Endothelial cell of umbilical vein (primary cell): ENCODE data around the gene PON3. TPM values are rescaled to one million over a fixed set of nuclear protein-coding genes. Genes with fewer than 3 reads are reported as not detected.

ENCODE experiments used
- BruUV-seq: library from RNA; stranded (reverse); fragments of 400-500 nt; replicated peaks from 2 replicates; lab custom pipeline; 2021; lab: Mats Ljungman, UMichigan
- CTCF ChIA-PET: fragments of 300-600, 350-600 bp; sonication (Branson Sonifier 250); formaldehyde crosslinking; loops from one replicate; lab custom pipeline; 2021; ENCODE audit warnings: antibody characterized with exemption, inconsistent platforms; lab: Charles Lee
- POLR2A ChIA-PET: fragments of 300-600, 350-600 bp; sonication (Branson Sonifier 250); formaldehyde crosslinking; loops from one replicate; lab custom pipeline; 2021; ENCODE audit warnings: antibody characterized with exemption, inconsistent platforms; lab: Charles Lee
- DNase-seq: peaks from one replicate; pipeline ENCODE4 v3.0.0-alpha.2; 2011; ENCODE audit warnings: low read depth, low spot score
- FAIRE-seq: peaks from 2 replicates; lab custom pipeline; 2011; peaks lifted over from hg19 to GRCh38; lab: Jason Lieb, UNC
- H2AFZ ChIP-seq: 2 replicates; pipeline ENCODE4 v1.6.0; 2012; ENCODE audit warnings: low read depth, low read length, control low read depth, inconsistent platforms
- H3K27ac ChIP-seq: 2 replicates; pipeline ENCODE4 v1.5.1; 2011; ENCODE audit warnings: low read depth, mild to moderate bottlenecking, control low read depth, low read length, moderate library complexity; ENCODE audit not compliant: insufficient read depth
- H3K27me3 ChIP-seq, 2 experiments: 2 replicates each; pipeline versions ENCODE4 v1.6.0 to v1.6.1; 2011; ENCODE audit warnings: low read length in 2 of 2, mixed read lengths in 1 of 2; ENCODE audit not compliant: control insufficient read depth in 2 of 2, insufficient read depth in 2 of 2
- H3K36me3 ChIP-seq, 2 experiments: 2 replicates in 1 of 2; 3 replicates in 1 of 2; pipeline ENCODE4 v1.5.1; 2011; ENCODE audit warnings: low read length in 2 of 2, mild to moderate bottlenecking in 1 of 2, moderate library complexity in 1 of 2; ENCODE audit not compliant: control insufficient read depth in 2 of 2, insufficient read depth in 2 of 2; ENCODE audit errors: extremely low read depth in 1 of 2
- H3K4me1 ChIP-seq: 3 replicates; pipeline ENCODE4 v1.5.1; 2011; ENCODE audit warnings: mild to moderate bottlenecking, low read length; ENCODE audit not compliant: control insufficient read depth, insufficient read depth; ENCODE audit errors: extremely low read depth
- H3K4me2 ChIP-seq: 2 replicates; pipeline ENCODE4 v1.6.1; 2011; ENCODE audit warnings: low read length, control low read depth, mixed read lengths; ENCODE audit not compliant: insufficient read depth
- H3K4me3 ChIP-seq, 3 experiments: fragments of 200-600 bp in 1 of 3; sonication (generic), shearing (Covaris generic) in 1 of 3; replicated peaks in 1 of 3; 2 replicates each; pipeline ENCODE4 v1.5.1; 2011 to 2016; ENCODE audit warnings: control low read depth in 3 of 3, low read length in 3 of 3, mild to moderate bottlenecking in 2 of 3, inconsistent platforms in 1 of 3, low read depth in 1 of 3, moderate library complexity in 1 of 3; ENCODE audit not compliant: insufficient read depth in 1 of 3
- H3K79me2 ChIP-seq: 2 replicates; pipeline ENCODE4 v1.6.0; 2012; ENCODE audit warnings: low read length, inconsistent platforms; ENCODE audit not compliant: control insufficient read depth, insufficient read depth
- H3K9ac ChIP-seq: replicated peaks from 2 replicates; pipeline ENCODE3; 2011; ENCODE audit warnings: low read length, control low read depth; ENCODE audit not compliant: insufficient read depth; ENCODE audit errors: extremely low read depth
- H3K9me1 ChIP-seq: replicated peaks from 3 replicates; pipeline ENCODE4 v1.6.0; 2011; ENCODE audit warnings: mild to moderate bottlenecking, low read length; ENCODE audit not compliant: control insufficient read depth, insufficient read depth; ENCODE audit errors: extremely low read depth
- H3K9me3 ChIP-seq: replicated peaks from 2 replicates; pipeline ENCODE4 v1.5.1; 2012; ENCODE audit warnings: low read length, inconsistent platforms; ENCODE audit not compliant: control insufficient read depth, insufficient read depth
- H4K20me1 ChIP-seq: replicated peaks from 2 replicates; pipeline ENCODE3; 2011; ENCODE audit warnings: mild to moderate bottlenecking, low read length; ENCODE audit not compliant: control insufficient read depth, insufficient read depth; ENCODE audit errors: extremely low read depth
- CTCF ChIP-seq, 2 donors: IDR thresholded peaks; 1 replicate in 1 of 2; 2 replicates in 1 of 2; pipeline ENCODE4 v1.5.1; 2011; ENCODE audit warnings: low read length in 2 of 2, mild to moderate bottlenecking in 2 of 2, moderate library complexity in 2 of 2, control low read depth in 1 of 2, inconsistent platforms in 1 of 2, low read depth in 1 of 2; ENCODE audit not compliant: insufficient read depth in 1 of 2; ENCODE audit errors: extremely low read depth in 1 of 2
- EZH2 ChIP-seq: IDR thresholded peaks from 2 replicates; pipeline ENCODE4 v1.6.1; 2012; ENCODE audit warnings: borderline replicate concordance, low read depth, mild to moderate bottlenecking, moderate library complexity, low read length, inconsistent platforms; ENCODE audit not compliant: severe bottlenecking
- FOS ChIP-seq: IDR thresholded peaks from 2 replicates; pipeline ENCODE4 v1.6.1; 2011; ENCODE audit warnings: mild to moderate bottlenecking, low read length, moderate library complexity, borderline replicate concordance; ENCODE audit not compliant: insufficient read depth
- GATA2 ChIP-seq: IDR thresholded peaks from 2 replicates; pipeline ENCODE4 v1.7.0; 2011; ENCODE audit warnings: low read depth, mild to moderate bottlenecking, moderate library complexity, mixed read lengths, low read length; ENCODE audit not compliant: insufficient read length, insufficient read depth
- JUN ChIP-seq: IDR thresholded peaks from 2 replicates; pipeline ENCODE4 v1.6.1; 2011; ENCODE audit warnings: borderline replicate concordance, low read depth; ENCODE audit not compliant: insufficient read length, insufficient read depth
- MAX ChIP-seq: IDR thresholded peaks from 2 replicates; pipeline ENCODE4 v1.6.1; 2011; ENCODE audit not compliant: insufficient read depth, insufficient read length
- MYC ChIP-seq: IDR thresholded peaks from one replicate; pipeline ENCODE4 v1.6.1; 2011; ENCODE audit warnings: mild to moderate bottlenecking, low read depth, low read length
- POLR2A ChIP-seq: IDR thresholded peaks from 2 replicates; pipeline ENCODE4 v1.6.1; 2012; ENCODE audit warnings: low read depth, mild to moderate bottlenecking, control low read depth, low read length
- POLR2AphosphoS5 ChIP-seq: IDR thresholded peaks from 2 replicates; pipeline ENCODE4 v1.6.1; 2012; ENCODE audit warnings: low read depth, mild to moderate bottlenecking, control low read depth, low read length, moderate library complexity; ENCODE audit not compliant: insufficient read depth
- dilution Hi-C: fragments of 300-500 bp; cut with MboI; formaldehyde crosslinking; loops from one replicate; pipeline ENCODE4 v1.15.0; 2019; ENCODE audit warnings: low sequenced_read_pairs; ENCODE audit not compliant: extremely low pct_ligation_motif_present
- intact Hi-C: fragments of 100-400 bp; cut with micrococcal nuclease; formaldehyde crosslinking; loops from one replicate; pipeline ENCODE4 v1.10.0; 2022
- polyA plus RNA-seq, 4 experiments: library from polyadenylated mRNA; depleted of rRNA in 3 of 4; stranded (reverse) in 3 of 4; unstranded in 1 of 4; fragments of >200 nt; gene quantifications; 2 replicates each; pipeline versions ENCODE4 v1.2.1 to v1.2.3, GENCODE V29; 2011 to 2012; ENCODE audit warnings: missing spikeins in 1 of 4
- total RNA-seq: library from RNA; stranded (reverse); gene quantifications from 2 replicates; pipeline ENCODE4 v1.2.3, GENCODE V29; 2021

PON3 gene
- total and polyA plus RNA-seq, 2 donors (not counting 3 experiments of a cell fraction or from before 2014, with no cell fraction given) = 0.83 to 3.4 TPM

GRCh38 chr7:95324431-95324830, 71.7 kb downstream of the PON3 start, which contains the start of gene PON1:
Gene PON1, minus strand, starts transcription at chr7:95324532. Its CDS starts 57 bp downstream, at chr7:95324475.
- no peak for TF ChIP-seq EZH2
- TF ChIP-seq MAX = no peak
- no peak for TF ChIP-seq FOS
- TF ChIP-seq POLR2AphosphoS5 = no peak
- no peak for TF ChIP-seq POLR2A
- TF ChIP-seq JUN = no peak
- TF ChIP-seq CTCF (IDR thresholded peaks at IDR 0.05; ENCODE audit: extremely low read depth in 1 of 2, insufficient read depth in 1 of 2, low read depth in 1 of 2, low read length in 2 of 2) = no peak
- TF ChIP-seq MYC = no peak
- no peak for TF ChIP-seq GATA2
- H3K36me3 ChIP-seq = no peaks in the 10 kb centered on the region
- no peaks in the 10 kb centered on the region for H3K79me2 ChIP-seq
- no peak within 1 kb of the TSS for H3K4me3 ChIP-seq
- dilution Hi-C loops = no loop called here
- H2AFZ ChIP-seq = no peak within 1 kb of the TSS
- no peak for FAIRE-seq
- H3K9ac ChIP-seq = no peak within 1 kb of the TSS
- no peak within 1 kb of the TSS for H3K4me2 ChIP-seq
- H3K4me1 ChIP-seq = no peaks in the 10 kb centered on the region
- ChIA-PET CTCF (interaction anchor here (1.3 kb wide), 1 partner anchor 35 kb away, joined by 3 read pairs; no protein-coding TSS in a partner anchor), POLR2A (no interaction called here)
- intact Hi-C loops = loop anchor here (1.0 kb wide), 1 partner anchor 8 kb away; no protein-coding TSS in a partner anchor
- no peak within 1 kb of the TSS for H3K27ac ChIP-seq
- no peak for DNase-seq
- H3K27me3 ChIP-seq = peaks cover 9 to 10% of the 10 kb centered on the region in 2 experiments
- no peaks in the 10 kb centered on the region for H3K9me3 ChIP-seq
- H3K9me1 ChIP-seq = no peaks in the 10 kb centered on the region
- no TSS peak for BruUV-seq
- no peaks in the 10 kb centered on the region for H4K20me1 ChIP-seq
